Epithelial cell of proximal tubule (primary cell): ENCODE results near the gene EDIL3. TPM values are rescaled to one million over a fixed set of nuclear protein-coding genes. Genes with fewer than 3 reads are reported as not detected.

Experiments
- DNase-seq: peaks from one replicate; pipeline ENCODE4 v3.0.0-alpha.2; 2011; ENCODE audit warnings: low read depth
- H3K4me3 ChIP-seq: 2 replicates; pipeline ENCODE4 v1.5.1; 2011; ENCODE audit warnings: low read depth, mild to moderate bottlenecking, low read length
- CTCF ChIP-seq: conservative IDR thresholded peaks from 2 replicates; pipeline ENCODE4 v1.5.1; 2012; ENCODE audit warnings: low read depth, mild to moderate bottlenecking, low read length
- total RNA-seq: library from RNA; depleted of rRNA; stranded (reverse); fragments of >200 nt; gene quantifications from 2 replicates; pipeline ENCODE4 v1.2.3, GENCODE V29; 2015

The EDIL3 gene
- total RNA-seq, 1 donor from 2014 or later, result 80.1 TPM

GRCh38 chr5:84069608-84070179 is 315.0 kb downstream of the EDIL3 start:
- no peak for DNase-seq
- H3K4me3 ChIP-seq, result no peak overlapping the region
- TF ChIP-seq CTCF, result no peak

- H3K4me3 ChIP-seq, result no peak overlapping the region
- no peak for DNase-seq
- TF ChIP-seq CTCF, result no peak
Observed at GRCh38 chr5:84063041-84063440, 321.6 kb downstream of the EDIL3 start.

- H3K4me3 ChIP-seq, result no peak overlapping the region
- DNase-seq, result no peak
- TF ChIP-seq CTCF, result no peak
Observed at GRCh38 chr5:84059672-84060071, 325.0 kb downstream of the EDIL3 start.

GRCh38 chr5:84058561-84058960 is 326.1 kb downstream of the EDIL3 start:
- H3K4me3 ChIP-seq, result no peak overlapping the region
- no peak for DNase-seq
- no peak for TF ChIP-seq CTCF

- H3K4me3 ChIP-seq, result no peak overlapping the region
- TF ChIP-seq CTCF, result no peak
- DNase-seq, result no peak
Observed at GRCh38 chr5:84057211-84057610, 327.5 kb downstream of the EDIL3 start.

GRCh38 chr5:84045964-84046363 is 338.7 kb downstream of the EDIL3 start:
- H3K4me3 ChIP-seq, result no peak overlapping the region
- no peak for TF ChIP-seq CTCF
- DNase-seq, result no peak

GRCh38 chr5:84036842-84037241 is 347.8 kb downstream of the EDIL3 start:
- no peak for DNase-seq
- H3K4me3 ChIP-seq, result no peak overlapping the region
- no peak for TF ChIP-seq CTCF
